HT-29 (cell line): ENCODE results near the gene ASTE1. TPM values are rescaled to one million over a fixed set of nuclear protein-coding genes. Genes with fewer than 3 reads are reported as not detected.
"Not testable (repeated sequence)": the region's sequence is repeated elsewhere in the genome, so short reads cannot be mapped to it uniquely, and the experiment has no call there.

Source experiments
- DNase-seq: peaks from one replicate; pipeline ENCODE4 v3.0.0-alpha.2; 2015; ENCODE audit warnings: low spot score
- total RNA-seq: library from RNA; depleted of rRNA; stranded (reverse); fragments of >200 nt; shearing (Covaris generic); gene quantifications from 2 replicates; pipeline ENCODE4 v1.2.3, GENCODE V29; 2014

ASTE1 gene
- total RNA-seq, 1 experiment from 2014 or later = 6.5 TPM

DNA sequence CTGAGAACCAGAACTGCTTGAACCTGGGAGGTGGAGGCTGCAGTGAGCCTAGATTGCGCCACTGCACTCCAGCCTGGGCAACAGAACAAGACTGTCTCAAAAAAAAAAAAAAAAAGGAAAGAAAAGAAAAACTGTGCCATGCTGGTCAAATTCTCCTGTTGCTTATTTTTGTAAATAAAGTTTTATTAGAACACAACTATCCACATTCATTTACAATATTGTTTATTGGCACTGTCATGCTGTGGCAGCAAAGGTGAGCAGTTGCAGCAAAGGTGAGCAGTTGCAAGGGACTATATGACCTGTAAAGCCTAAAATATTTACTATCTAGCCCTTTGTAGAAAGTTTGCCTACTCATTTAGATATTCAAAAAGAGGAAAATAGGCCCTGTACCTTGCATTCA is 18.3 kb downstream of the ASTE1 start:
- no peak for DNase-seq

DNA sequence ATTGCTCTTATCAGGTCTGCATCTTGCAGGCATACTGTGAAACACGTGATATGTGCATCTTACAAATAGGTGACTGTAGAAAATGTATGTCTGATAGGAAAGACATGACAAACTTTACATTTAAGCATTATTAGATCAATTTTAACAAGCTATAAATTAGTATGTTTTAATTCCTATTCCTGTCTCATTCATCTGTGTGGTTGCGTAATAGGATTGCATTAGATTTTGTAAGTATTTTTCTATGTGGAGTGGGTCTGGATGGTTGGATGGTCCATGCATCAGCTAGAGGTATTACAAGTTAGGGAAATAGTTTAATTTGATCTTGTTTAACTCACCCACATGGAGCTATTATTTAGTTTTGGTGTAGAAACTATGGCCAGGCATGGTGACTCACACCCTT is 18.8 kb downstream of the ASTE1 start:
- DNase-seq = no peak

- DNase-seq = no peak
Observed at GRCh38 chr3:131007256-131007655, 19.4 kb downstream of the ASTE1 start.

- DNase-seq = no peak
Observed at GRCh38 chr3:131004603-131005002, 22.0 kb downstream of the ASTE1 start.

DNA sequence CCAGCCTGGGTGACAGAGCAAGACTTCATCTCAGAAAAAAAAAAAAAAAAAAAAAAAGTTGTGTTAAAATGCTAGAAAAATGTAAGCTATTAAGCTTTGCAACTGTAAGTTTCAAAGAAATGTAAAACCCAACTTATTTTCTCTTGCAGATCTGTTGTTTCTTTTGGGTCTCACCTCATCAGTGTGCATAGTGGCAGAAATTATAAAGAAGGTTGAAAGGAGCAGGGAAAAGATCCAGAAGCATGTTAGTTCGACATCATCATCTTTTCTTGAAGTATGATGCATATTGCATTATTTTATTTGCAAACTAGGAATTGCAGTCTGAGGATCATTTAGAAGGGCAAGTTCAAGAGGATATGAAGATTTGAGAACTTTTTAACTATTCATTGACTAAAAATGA is 25.6 kb downstream of the ASTE1 start:
- DNase-seq = no peak

- no peak for DNase-seq
Observed at GRCh38 chr3:130997289-130997688, 29.3 kb downstream of the ASTE1 start.

DNA sequence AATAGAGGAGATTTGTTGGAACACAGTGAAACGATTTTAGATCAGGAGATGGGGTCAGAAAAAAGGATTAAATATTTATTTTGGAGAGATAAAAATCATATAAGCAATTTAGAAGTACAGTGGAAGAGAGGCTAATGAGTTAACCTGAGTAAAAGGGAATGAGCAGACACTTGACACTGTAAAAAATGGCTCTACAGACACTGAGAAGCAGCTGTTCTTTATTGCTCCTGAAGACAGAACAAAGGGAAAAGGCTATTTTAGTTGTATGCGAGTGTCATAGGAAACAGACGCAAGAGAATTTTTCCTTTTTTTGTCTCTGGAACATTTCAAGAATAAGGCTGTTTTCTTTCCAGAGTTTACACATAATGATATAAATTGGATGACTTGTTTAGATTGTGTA is 34.3 kb downstream of the ASTE1 start:
- no peak for DNase-seq

GRCh38 chr3:130991126-130991525 is 35.5 kb downstream of the ASTE1 start:
- no peak for DNase-seq

- no peak for DNase-seq
Observed at GRCh38 chr3:130990282-130990681, 36.3 kb downstream of the ASTE1 start.

GRCh38 chr3:130981469-130981868 is 45.2 kb downstream of the ASTE1 start:
- no peak for DNase-seq

GRCh38 chr3:130979117-130979516 is 47.5 kb downstream of the ASTE1 start:
- DNase-seq = no peak

GRCh38 chr3:130976706-130977105 is 49.9 kb downstream of the ASTE1 start:
- DNase-seq = no peak

GRCh38 chr3:130975251-130975650 is 51.4 kb downstream of the ASTE1 start:
- DNase-seq = no peak

DNA sequence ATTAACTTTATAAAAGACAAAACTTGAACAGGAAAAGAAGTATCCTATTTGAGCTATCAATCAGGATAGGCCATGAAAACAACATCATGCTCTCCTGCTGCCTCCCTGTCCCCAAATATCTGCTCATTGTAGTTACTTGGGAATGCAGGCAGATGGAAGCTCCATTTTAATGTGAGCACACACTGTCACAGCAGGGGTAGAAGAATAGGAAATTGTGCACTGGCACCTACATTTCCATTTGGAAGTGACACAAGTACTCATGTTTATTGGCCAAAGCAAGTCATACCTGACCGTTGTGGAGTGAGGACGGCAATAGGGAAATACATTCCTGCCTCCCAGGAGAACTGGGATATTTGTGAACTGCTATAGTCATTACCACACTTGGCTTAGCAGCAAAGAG is 52.4 kb downstream of the ASTE1 start:
- DNase-seq = no peak

- DNase-seq = no peak
Observed at GRCh38 chr3:130973406-130973805, 53.2 kb downstream of the ASTE1 start.

DNA sequence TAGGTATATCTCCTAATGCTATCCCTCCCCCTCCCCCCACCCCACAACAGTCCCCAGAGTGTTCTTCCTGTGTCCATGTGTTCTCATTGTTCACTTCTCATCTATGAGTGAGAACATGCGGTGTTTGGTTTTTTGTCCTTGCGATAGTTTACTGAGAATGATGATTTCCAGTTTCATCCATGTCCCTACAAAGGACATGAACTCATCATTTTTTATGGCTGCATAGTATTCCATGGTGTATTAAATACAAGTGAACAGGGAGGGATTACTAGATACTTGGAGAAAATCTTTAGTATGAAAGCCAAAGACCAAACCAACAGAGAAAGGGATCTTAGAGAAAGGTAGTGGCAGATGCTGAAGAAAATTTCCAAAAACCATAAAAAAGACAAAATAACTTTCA is 54.0 kb downstream of the ASTE1 start:
- DNase-seq = not testable (repeated sequence)

DNA sequence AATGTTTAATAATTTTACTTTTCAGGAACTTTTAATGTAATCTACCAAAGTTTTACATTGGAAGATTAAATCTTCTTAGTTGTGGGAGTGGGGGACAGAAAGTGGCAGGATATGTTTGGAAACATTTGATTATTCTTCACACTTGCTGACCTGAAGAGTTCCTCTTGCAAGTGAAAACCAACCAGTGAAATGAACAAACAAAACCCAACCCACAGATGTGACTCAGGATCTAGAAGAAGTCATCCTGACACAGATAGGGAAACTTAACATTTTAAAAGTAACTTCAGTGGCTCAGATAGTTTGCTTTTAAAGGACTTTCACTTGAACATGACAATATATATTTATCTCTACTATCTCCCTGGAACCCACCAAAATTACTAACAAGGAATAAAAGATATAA is 55.4 kb downstream of the ASTE1 start:
- no peak for DNase-seq

DNA sequence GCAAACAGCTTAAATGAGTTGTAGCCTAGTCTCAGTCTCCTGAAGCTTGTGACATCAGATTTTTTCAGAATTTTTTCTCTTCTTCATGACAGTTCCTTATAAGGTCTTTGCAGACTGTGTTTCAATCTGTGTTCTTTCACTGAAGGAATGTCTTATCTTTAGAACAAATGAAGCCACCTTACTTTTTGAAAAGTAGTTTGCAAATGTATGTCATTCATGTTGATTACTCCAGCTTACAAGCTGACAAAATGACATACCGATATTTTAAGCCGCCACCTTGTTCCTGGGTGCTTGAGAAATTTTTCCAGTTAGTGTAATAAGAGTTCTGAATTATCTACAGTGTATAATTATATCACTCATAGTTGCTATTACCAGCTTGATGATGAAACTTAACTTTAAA is 57.0 kb downstream of the ASTE1 start:
- DNase-seq = no peak

GRCh38 chr3:130968221-130968620 is 58.4 kb downstream of the ASTE1 start:
- DNase-seq = no peak

DNA sequence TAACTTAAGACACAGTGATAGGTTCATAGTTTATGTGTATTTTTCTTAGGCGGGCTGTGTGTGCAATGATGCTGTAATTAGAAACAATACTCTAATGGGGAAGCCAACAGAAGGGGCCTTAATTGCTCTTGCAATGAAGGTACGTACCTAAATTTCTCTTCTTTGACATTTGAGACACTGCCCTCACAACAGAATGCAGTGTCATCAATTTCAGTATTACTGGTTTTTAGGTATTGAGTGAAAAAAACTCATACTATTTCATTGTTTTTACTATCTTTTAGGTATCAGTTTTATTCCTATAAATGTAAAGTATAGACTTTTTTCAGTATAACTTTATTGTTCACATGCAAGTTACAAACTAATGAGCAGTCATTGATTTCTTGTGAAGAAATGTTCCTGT is 59.3 kb downstream of the ASTE1 start:
- DNase-seq = no peak

GRCh38 chr3:130963878-130964277 is 62.7 kb downstream of the ASTE1 start:
- DNase-seq = peak; percentile 39
